ENCODE results near the gene CXCR5.
"Not testable (repeated sequence)": the region's sequence is repeated elsewhere in the genome, so short reads cannot be mapped to it uniquely, and the experiment has no call there.

The CXCR5 gene, protein sequence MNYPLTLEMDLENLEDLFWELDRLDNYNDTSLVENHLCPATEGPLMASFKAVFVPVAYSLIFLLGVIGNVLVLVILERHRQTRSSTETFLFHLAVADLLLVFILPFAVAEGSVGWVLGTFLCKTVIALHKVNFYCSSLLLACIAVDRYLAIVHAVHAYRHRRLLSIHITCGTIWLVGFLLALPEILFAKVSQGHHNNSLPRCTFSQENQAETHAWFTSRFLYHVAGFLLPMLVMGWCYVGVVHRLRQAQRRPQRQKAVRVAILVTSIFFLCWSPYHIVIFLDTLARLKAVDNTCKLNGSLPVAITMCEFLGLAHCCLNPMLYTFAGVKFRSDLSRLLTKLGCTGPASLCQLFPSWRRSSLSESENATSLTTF

GRCh38 chr11:118883368-118884071 is at the start of gene CXCR5:
Gene CXCR5 (plus strand): TSS chr11:118883892. CDS start chr11:118883942, 50 bp downstream.
- peak; percentile 20 for DNase-seq

DNA sequence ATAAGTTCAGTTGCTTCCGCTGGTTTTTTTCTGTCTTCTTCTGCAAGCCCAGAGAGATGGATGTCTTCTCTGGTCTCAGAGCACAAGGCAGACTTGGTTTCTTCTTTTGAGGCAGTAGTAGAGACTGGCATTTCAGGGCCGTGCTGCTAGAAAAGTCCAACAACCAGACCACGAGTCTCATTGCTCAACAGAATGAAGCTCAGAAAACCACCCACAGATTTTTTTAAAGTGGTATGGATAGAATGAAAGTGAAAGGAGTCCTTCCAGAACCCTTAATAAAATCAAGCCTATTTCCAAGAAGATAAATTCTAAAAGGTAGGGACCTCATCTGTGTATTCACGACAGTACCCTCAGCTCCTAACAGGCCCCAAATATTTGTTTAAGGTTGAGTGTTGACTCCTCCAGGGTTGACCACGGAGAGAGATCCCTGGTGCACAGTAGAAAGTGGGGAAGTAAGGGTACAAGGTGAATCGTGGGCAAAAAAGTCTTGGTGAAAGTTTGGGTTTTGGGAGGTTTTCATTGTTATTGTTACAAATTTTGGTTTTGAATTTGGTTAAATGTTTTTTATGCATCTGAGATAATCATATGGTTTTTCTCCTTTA is 49.2 kb upstream of the CXCR5 start:
- DNase-seq, result no peak

GRCh38 chr11:118837868-118838267 is 45.8 kb upstream of the CXCR5 start:
- no peak for DNase-seq

GRCh38 chr11:118838905-118839553 is 44.7 kb upstream of the CXCR5 start:
- DNase-seq, result no peak

- no peak for DNase-seq
These were observed 42.0 kb upstream of the CXCR5 start for GRCh38 chr11:118841469-118842242.

DNA sequence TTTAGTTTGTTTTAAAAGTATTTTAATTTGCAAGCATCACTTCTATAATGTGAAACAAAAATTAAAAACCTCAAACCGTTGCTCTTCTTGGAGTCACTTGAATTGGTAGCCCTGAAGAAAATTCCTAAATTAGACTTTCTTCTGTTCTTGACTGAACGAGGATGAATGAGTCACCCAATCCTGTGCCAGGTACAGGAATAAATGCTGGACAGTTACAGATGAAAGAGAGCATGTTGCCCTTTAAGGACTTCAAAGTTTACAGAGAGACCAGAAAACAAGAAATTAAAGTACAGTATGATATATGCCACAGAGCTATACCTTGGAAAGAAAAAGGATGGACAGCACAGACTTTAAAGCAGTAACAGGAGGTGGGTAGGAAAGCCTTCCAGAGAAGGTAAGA is 41.3 kb upstream of the CXCR5 start:
- DNase-seq, result peak; percentile 25

- not testable (repeated sequence) for DNase-seq
These were observed 40.8 kb upstream of the CXCR5 start for GRCh38 chr11:118842843-118843242.

DNA sequence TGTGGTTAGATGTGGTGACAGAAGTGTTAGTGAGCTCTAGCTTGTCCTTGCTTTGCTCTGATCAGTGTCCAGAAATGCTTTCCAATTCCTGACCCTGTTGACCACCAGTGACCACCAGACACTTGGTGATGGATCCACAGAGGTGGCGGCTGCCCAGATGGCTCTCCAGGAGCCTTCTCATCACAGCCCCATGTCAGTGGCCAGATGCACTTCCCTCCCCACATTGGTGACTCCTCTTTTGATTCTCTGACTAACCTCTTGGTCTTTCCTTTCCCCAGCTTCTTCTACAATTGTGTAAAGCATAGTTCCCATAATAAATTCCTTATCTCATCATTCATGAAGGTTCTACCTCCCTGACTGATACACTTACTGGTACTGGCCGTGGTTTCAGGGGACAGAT is 40.1 kb upstream of the CXCR5 start:
- DNase-seq, result peak; percentile 7

GRCh38 chr11:118845369-118845768 is 38.3 kb upstream of the CXCR5 start:
- peak; percentile 74 for DNase-seq

GRCh38 chr11:118846181-118846935 is 37.3 kb upstream of the CXCR5 start:
- DNase-seq, result no peak

GRCh38 chr11:118849825-118850224 is 33.9 kb upstream of the CXCR5 start:
- DNase-seq, result no peak

DNA sequence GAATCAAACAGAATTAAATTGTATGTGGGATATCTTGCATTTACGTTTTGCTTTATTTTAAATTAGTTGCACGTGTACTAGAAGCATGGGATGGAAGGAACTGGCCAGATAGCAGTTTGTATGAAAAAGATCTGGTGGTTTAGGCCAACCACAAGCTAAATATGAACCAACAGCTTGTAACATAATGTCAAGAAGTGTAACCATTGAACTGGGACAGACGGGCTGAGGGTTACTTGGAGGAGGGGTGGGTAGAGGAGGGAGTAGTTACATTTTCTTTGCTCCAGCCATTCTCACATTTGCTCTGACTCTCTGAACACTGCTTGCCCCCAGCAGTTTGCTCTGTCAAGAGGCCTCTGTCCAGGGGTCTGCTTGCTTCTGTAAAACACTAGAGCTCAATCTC is 31.7 kb upstream of the CXCR5 start:
- DNase-seq, result no peak

- DNase-seq, result no peak
These were observed 30.0 kb upstream of the CXCR5 start for GRCh38 chr11:118853678-118854077.

DNA sequence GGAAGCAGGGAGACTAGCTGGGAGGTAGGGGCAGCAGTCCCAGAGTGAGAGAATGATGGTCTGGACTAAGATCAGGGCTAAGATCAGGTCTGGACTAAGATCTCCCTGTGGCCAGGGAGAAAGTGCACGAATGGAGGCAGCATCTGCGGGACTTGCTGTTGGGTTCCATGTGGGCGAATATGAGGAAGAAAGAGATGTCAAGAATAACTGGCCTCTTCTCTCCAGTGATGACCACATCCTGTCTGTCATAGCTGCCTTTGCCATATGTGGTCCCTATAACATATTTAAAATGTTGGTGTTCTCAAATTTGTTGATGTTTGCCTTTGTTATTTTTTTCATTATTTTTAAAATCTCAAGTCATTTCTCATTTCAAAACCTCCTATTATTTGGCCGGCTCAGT is 27.4 kb upstream of the CXCR5 start:
- no peak for DNase-seq

DNA sequence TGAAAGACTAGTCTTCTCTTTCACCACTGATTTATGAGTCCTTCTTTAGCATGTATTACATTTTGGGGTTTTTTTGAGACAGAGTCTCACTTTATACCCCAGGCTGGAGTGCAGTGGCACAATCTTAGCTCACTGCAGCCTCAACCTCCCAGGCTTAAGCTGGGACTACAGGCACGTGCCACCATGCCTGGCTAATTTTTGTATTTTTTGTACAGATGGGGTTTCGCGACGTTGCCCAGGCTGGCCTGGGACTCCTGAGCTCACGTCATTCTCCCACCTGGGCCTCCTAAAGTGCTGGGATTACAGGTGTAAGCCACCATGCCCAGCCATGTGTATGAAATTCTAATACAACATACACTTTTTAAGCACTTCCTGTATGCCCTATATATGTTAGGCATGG is 26.3 kb upstream of the CXCR5 start:
- no peak for DNase-seq

GRCh38 chr11:118859973-118860372 is 23.7 kb upstream of the CXCR5 start:
- no peak for DNase-seq

DNA sequence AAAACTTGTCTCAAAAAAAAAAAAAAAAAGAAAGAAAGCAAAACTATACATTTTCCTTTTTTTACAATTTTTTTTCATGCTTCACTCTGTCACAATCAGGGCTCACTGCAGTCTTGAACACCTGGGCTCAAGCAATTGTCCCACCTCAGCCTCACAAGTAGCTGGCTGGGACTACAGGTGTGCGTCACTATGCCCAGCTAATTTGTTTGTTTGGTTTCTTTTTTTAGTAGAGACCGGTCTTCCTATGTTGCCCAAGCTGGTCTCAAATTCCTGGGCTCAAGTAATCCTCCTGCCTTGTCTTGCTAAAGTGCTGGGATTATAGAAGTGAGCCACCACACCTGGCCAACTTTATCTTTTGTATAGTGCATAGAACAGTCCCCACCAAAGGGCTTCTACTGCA is 15.0 kb upstream of the CXCR5 start:
- no peak for DNase-seq

GRCh38 chr11:118870396-118871343 is 13.0 kb upstream of the CXCR5 start:
- peak; percentile 21 for DNase-seq

DNA sequence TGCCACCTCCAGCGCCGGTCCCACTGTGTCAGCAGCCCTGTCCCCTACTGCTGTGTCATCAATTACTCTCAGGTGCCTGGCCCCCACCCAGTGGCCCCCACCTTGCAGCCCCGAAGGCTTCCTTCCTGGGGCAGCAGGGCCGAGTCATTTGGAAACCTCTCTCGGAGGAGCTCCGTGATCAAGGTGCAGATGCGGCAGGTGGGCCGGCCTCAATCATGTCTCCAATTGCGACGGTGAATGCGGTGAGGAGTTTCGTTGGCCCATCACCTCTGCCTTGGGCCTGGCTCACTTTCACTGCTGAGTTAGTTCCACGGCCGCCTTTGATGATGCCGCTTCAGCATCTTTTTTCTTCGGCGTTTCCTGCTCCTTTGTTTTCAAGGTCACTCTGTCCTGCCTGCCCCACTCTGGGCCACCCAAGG is 11.3 kb upstream of the CXCR5 start:
- no peak for DNase-seq

GRCh38 chr11:118873804-118874203 is 9.9 kb upstream of the CXCR5 start:
- DNase-seq, result no peak

GRCh38 chr11:118876286-118876685 is 7.4 kb upstream of the CXCR5 start:
- DNase-seq, result no peak
